HG02970 (cell line): ENCODE data around the gene BCKDHB.
"Not testable (repeated sequence)": the region's sequence is repeated elsewhere in the genome, so short reads cannot be mapped to it uniquely, and the experiment has no call there.

Experiments used
- ATAC-seq: cut with Tn5 transposase; IDR thresholded peaks from one replicate; pipeline ENCODE4 v1.9.1; 2021; ENCODE audit warnings: mild to moderate bottlenecking, moderate library complexity, moderate number of reproducible peaks; ENCODE audit not compliant: unreplicated experiment, low FRiP score

BCKDHB gene

GRCh38 chr6:80250391-80250997, 144.0 kb downstream of the BCKDHB start:
- ATAC-seq, result no peak

DNA sequence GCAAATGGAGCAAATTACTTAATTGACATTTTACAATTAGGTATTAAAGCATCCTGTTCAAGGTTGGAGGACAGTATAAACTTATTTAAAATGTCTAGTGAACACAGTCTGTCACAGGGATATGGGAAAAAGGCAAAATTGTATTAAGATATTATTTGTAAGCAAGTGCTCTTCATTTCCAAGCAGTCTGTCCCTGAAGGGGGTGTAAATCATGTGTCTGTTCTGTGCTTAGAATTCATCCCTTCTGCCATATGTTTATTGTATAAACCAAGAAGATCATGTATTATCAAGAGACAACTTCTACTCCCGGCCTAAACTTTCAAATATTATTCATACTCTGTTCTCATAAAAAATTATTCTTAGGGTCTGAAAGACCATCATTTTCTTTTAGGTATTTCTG, 144.8 kb downstream of the BCKDHB start:
- no peak for ATAC-seq

- ATAC-seq, result no peak
These were observed 148.2 kb downstream of the BCKDHB start for GRCh38 chr6:80254716-80255115.

- ATAC-seq, result no peak
These were observed 150.2 kb downstream of the BCKDHB start for GRCh38 chr6:80256691-80257090.

- ATAC-seq, result no peak
These were observed 152.6 kb downstream of the BCKDHB start for GRCh38 chr6:80259118-80259517.

DNA sequence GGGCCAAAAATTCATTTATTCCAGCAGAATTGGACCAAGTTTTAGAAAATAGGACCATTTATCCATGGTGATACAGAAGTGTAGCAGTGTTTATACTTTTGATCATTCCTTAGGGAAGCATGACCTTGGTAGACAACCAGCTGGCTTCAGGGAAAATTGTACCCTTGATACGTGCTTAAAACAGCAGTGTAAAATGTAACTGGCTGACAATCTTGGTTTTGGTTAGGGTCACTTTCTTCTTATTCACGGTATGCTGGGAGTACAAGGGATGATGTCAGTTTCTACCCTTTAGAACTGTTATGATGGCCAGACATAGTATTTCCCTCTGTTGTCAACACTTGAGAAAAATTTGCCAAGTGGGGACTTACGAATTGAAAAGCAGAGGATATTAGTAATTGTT, 157.1 kb downstream of the BCKDHB start:
- ATAC-seq, result no peak

DNA sequence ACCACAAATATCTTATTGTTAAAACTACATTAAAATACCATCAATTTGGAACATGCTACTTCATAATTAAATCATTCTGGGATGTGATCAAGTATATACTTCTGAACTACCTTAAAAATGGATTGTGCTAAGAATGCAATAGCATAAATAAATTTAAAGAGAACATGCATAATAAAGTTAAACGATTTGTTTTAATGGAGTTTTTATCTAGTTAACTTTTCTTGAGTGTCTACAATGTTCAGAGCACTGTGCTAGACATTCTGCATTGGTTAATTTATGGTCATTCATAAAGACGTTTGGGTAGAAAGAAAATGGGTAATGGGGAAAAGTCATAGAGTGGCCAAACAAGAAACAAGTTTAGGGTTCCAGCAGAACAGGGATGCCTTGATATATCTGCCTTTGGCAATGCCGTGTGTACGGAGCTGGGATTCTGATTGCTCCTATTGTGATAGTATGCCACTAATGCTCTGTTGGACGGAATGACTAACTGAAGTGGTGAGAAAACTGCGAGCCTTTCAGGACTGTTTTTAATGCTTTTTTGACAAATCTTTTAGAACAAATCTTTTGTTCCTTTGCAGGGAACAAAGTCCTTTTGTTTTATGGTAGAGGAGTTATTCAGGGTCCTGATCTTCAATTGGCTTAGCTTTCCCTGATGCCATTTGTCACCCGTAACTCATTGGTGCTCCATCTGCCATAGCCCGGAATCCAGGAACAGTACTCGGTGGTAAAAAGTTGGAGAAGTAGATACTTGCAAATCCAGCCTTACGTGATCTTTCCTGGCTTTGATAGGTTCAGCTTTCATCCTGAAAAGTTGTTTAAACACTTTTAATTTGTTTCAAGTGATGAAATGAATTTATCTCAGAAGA, 162.6 kb downstream of the BCKDHB start:
- no peak for ATAC-seq

GRCh38 chr6:80271074-80271473, 164.6 kb downstream of the BCKDHB start:
- ATAC-seq, result no peak

GRCh38 chr6:80272988-80273387, 166.5 kb downstream of the BCKDHB start:
- ATAC-seq, result no peak

DNA sequence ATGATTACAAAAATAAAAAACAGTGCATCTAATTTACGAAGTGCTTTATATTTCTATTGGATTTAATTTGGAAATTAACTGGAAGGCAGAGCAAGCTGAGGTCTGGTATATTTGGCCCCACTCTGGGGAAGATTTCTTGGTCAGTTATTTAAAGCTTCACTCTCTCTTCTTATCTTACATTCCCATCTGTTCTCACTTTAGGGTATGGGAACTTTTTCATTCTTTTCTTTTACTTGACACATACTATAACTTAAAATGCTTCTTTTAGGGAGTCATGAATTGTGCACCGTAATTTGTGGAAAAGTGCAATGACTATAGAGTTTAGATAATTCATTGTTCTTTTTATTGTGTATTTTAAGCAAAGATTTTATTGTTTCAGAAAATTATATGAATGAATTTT, 170.4 kb downstream of the BCKDHB start:
- ATAC-seq, result no peak

- no peak for ATAC-seq
These were observed 171.0 kb downstream of the BCKDHB start for GRCh38 chr6:80277501-80277900.

DNA sequence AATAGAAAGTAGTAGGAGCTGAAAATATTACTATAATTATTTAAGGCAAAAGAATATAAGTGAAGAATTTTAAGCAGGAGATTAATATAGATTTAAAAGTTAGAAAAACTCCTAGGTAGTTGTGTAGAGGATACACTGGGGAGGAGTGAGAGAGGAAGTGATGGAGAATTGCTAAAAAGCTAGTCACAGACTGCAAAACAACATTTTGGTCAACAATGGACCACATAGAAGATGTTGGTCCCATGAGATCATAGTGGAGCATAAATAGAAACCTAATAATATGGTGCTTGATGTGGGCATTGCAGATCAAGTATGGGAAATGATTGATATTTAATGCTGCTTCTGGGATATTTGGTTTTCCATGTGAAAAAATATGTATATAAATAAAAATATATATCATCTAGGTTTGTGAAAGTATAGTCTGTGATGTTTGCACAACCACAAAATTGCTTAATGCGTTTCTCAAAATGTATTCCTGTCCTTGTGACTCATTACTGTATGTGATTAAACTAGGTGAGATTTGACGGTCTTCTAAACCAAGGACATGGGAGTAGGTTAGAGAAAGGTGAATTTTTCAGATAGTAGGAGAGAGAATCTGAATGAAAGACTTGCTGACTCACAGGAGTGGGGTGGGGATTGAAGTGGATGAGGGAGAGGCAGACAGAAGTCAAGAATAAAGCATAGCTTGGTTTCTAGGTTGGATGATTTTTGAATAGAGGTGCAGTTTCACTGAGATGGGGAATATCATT, 174.0 kb downstream of the BCKDHB start:
- no peak for ATAC-seq

DNA sequence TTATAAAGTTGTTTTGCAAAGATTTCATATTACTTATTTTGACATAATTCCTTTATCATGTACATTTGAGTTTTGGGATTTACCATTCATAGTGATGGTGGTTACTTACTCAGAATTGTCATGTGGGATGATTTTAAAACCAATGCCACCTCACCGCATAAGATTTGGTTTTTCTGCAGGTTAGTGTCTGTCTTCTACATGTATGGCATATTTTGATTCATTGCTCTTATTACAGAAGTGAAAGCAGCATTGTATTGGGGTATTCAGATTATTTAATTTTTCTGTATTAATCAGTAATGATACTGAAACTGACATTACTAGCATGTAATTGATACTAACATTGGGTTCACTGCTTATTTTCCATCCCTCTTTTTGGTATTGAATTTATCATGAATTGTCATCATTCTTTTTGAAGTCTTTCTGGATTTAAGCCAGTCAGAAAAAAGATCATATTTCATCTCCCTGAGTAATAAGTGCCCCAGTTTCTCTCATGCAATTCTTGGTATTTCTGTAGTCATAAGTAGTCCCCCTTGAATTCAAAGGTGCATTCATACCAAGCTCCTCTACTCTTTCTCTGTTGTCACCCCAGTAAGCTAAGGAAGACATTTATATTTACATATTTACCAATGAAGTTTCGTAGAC, 176.6 kb downstream of the BCKDHB start:
- no peak for ATAC-seq

DNA sequence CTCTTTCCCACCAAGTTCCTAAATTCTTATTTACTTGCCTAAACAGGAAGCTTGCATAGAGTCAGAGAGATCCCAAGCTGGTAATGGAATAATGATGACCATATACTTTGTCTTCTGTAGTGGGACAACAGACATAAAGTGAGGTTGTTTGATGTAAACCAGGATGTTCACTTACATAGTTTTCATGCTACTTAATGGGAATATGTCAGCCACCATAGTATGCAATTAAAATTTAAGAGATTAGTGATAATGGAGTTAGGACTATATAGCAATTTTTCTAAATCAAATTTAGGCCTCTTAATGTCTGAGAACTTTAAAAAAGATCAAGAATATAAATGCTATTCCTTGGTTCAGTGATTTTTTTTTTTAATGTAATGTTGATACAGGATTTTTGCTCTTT, 180.6 kb downstream of the BCKDHB start:
- ATAC-seq, result no peak

GRCh38 chr6:80287607-80288006, 181.1 kb downstream of the BCKDHB start:
- ATAC-seq, result no peak

- no peak for ATAC-seq
These were observed 183.3 kb downstream of the BCKDHB start for GRCh38 chr6:80289727-80290126.

GRCh38 chr6:80294531-80294930, 188.1 kb downstream of the BCKDHB start:
- ATAC-seq, result not testable (repeated sequence)

DNA sequence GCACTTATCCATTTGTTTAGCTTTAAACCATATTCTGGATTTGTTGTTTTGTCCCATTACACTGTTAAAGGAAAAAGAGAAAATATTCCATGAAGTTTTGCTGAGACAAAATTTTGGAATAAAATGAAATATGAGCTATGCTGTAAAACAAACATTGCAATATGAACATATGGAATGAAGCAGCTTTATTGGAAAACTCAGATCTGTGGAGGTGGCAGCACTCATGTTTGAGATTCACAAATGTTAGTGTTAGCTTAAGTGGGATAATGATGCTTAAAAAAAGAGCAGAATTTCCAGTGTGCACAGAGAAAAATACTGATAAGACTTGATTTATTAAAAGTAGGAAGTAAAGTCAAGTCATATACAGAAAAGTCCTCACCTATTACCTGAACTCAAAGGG, 196.2 kb downstream of the BCKDHB start:
- no peak for ATAC-seq

GRCh38 chr6:80304014-80304413, 197.5 kb downstream of the BCKDHB start:
- no peak for ATAC-seq

GRCh38 chr6:80314531-80314930, 208.1 kb downstream of the BCKDHB start:
- no peak for ATAC-seq

GRCh38 chr6:80316686-80317231, 210.3 kb downstream of the BCKDHB start:
- no peak for ATAC-seq
